ENCODE data around the gene C19orf18. TPM values are rescaled to one million over a fixed set of nuclear protein-coding genes. Genes with fewer than 3 reads are reported as not detected.

The C19orf18 gene
- total and polyA plus RNA-seq, 10 donors, result 0.50 to 4.2 (median 1.7) TPM; not detected in 3

- Histone ChIP-seq H3K9me3 (peaks cover 6 to 86% (median 79%) of the 10 kb centered on the region in 8 donors), H3K36me3 (peaks cover 10 to 79% (median 67%) of the 10 kb centered on the region in 6 donors), H3K27me3 (replicated peaks in 1 of 7) (no peaks in the 10 kb centered on the region), H3K4me1 (peaks cover 11 to 48% (median 28%) of the 10 kb centered on the region in 6 donors), H3K4me3 (peak overlapping the region; percentile 63 to 85 (median 77)), H3K27ac (peak overlapping the region; percentile 88 to 98 (median 93))
- WGBS, 5 donors, result 3 to 20% (median 7%) methylated on average over 22 to 23 of the region's 23 CpGs
- intact Hi-C loops (cut with DNase I; ENCODE audit: low total_unique reads), result no loop called here
- no peak for DNase-seq
- TF ChIP-seq, protein P1, sequence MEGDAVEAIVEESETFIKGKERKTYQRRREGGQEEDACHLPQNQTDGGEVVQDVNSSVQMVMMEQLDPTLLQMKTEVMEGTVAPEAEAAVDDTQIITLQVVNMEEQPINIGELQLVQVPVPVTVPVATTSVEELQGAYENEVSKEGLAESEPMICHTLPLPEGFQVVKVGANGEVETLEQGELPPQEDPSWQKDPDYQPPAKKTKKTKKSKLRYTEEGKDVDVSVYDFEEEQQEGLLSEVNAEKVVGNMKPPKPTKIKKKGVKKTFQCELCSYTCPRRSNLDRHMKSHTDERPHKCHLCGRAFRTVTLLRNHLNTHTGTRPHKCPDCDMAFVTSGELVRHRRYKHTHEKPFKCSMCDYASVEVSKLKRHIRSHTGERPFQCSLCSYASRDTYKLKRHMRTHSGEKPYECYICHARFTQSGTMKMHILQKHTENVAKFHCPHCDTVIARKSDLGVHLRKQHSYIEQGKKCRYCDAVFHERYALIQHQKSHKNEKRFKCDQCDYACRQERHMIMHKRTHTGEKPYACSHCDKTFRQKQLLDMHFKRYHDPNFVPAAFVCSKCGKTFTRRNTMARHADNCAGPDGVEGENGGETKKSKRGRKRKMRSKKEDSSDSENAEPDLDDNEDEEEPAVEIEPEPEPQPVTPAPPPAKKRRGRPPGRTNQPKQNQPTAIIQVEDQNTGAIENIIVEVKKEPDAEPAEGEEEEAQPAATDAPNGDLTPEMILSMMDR (IDR thresholded peaks at IDR 0.05 in 8 of 11, conservative IDR thresholded peaks at IDR 0.05 in 3 of 11), result no peak
- no peak for TF ChIP-seq POLR2AphosphoS5 (IDR thresholded peaks at IDR 0.05)
- no peak for TF ChIP-seq POLR2A (IDR thresholded peaks at IDR 0.05)
Measured at GRCh38 chr19:58001895-58002369, 27.6 kb upstream of the C19orf18 start.

- Histone ChIP-seq H3K4me3 (peak overlapping the region in 1 of 8 donors; percentile 76), H3K27ac (no peak overlapping the region), H3K27me3 (replicated peaks in 1 of 7) (no peaks in the 10 kb centered on the region), H3K9me3 (peaks cover 9 to 86% (median 79%) of the 10 kb centered on the region in 8 donors), H3K36me3 (peaks cover 6 to 79% (median 67%) of the 10 kb centered on the region in 6 donors), H3K4me1 (peaks cover 11 to 48% (median 28%) of the 10 kb centered on the region in 6 donors)
- no peak for DNase-seq
- intact Hi-C loops (cut with DNase I; ENCODE audit: low total_unique reads), result no loop called here
- TF ChIP-seq POLR2A (IDR thresholded peaks at IDR 0.05) (no peak), POLR2AphosphoS5 (IDR thresholded peaks at IDR 0.05) (no peak)
- TF ChIP-seq, protein P1 (IDR thresholded peaks at IDR 0.05 in 8 of 11, conservative IDR thresholded peaks at IDR 0.05 in 3 of 11), result no peak
- whole genome bisulfite sequencing, 5 donors, result 96 to 99% (median 98%) methylated on average over 4 of the region's 4 CpGs
Measured at GRCh38 chr19:58000677-58001076, 26.3 kb upstream of the C19orf18 start.

DNA sequence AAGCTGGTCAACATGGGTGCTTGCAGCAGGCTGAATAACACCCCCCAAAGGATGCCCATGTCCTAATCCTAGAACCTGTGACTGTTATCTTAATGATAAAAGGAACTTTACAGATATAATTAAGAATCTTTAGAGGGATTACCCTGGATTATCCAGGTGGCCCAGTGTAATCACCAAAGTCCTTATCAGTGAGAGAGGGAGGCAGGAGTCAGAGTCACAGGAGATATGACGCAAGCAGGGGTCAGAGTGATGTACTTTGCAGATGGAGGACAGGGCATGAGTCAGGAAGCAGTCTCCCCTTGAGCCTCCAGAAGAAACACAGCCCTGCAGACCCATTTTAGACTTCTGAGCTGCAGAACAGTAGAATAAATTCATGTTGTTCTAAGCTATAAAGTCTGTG lies 18.5 kb upstream of the C19orf18 start:
- Histone ChIP-seq H3K27me3 (replicated peaks in 1 of 7) (no peaks in the 10 kb centered on the region), H3K4me3 (no peak overlapping the region), H3K36me3 (peaks cover 24 to 100% (median 70%) of the 10 kb centered on the region in 6 donors), H3K9me3 (peaks cover 23 to 100% (median 99%) of the 10 kb centered on the region in 8 donors), H3K4me1 (no peaks in the 10 kb centered on the region), H3K27ac (no peak overlapping the region)
- intact Hi-C loops (cut with DNase I; ENCODE audit: low total_unique reads), result no loop called here
- 0 to 97% (median 96%) methylated on average over 1 of the region's 1 CpG for WGBS, 5 donors
- no peak for DNase-seq
- TF ChIP-seq POLR2AphosphoS5 (IDR thresholded peaks at IDR 0.05) (no peak), POLR2A (IDR thresholded peaks at IDR 0.05) (no peak)
- TF ChIP-seq, protein P1 (IDR thresholded peaks at IDR 0.05 in 8 of 11, conservative IDR thresholded peaks at IDR 0.05 in 3 of 11), result no peak

- H3K4me1 ChIP-seq, result no peaks in the 10 kb centered on the region
- intact Hi-C loops (cut with DNase I; ENCODE audit: low total_unique reads), result no loop called here
- no peaks in the 10 kb centered on the region for H3K27me3 ChIP-seq (replicated peaks in 1 of 7)
- peaks cover 36 to 98% (median 66%) of the 10 kb centered on the region in 6 donors for H3K36me3 ChIP-seq
- H3K27ac ChIP-seq, result no peak overlapping the region
- H3K9me3 ChIP-seq, result peaks cover 63 to 100% (median 100%) of the 10 kb centered on the region in 8 donors
- H3K4me3 ChIP-seq, result no peak overlapping the region
- 89 to 97% (median 92%) methylated on average over 3 of the region's 3 CpGs for WGBS, 5 donors
- DNase-seq, result no peak
- TF ChIP-seq, protein P1 (IDR thresholded peaks at IDR 0.05 in 8 of 11, conservative IDR thresholded peaks at IDR 0.05 in 3 of 11), result no peak
- TF ChIP-seq POLR2AphosphoS5 (IDR thresholded peaks at IDR 0.05) (no peak), POLR2A (IDR thresholded peaks at IDR 0.05) (no peak)
Measured at GRCh38 chr19:57978586-57979289, 4.4 kb upstream of the C19orf18 start.
